GM23338 (cell line): Measurements from ENCODE around the gene TRIM72. TPM values are rescaled to one million over a fixed set of nuclear protein-coding genes. Genes with fewer than 3 reads are reported as not detected.

Source experiments
- ATAC-seq: fragments of 200-7000 bp; cut with Tn5 transposase; 3 replicates; pipeline ENCODE4 v1.9.1; 2020
- DNase-seq: peaks from one replicate; pipeline ENCODE4 v3.0.0-alpha.2; 2015; ENCODE audit warnings: low spot score
- H2AFZ ChIP-seq: fragments of 200-600 bp; sonication (generic); 2 replicates; pipeline ENCODE4 v1.8.0; 2016; ENCODE audit warnings: antibody characterized with exemption, mild to moderate bottlenecking, moderate library complexity
- H3F3A ChIP-seq: fragments of 200-600 bp; sonication (generic); replicated peaks from 2 replicates; pipeline ENCODE4 v1.8.0; 2017; ENCODE audit warnings: antibody characterized with exemption, mixed run types, low read depth
- H3K27ac ChIP-seq: fragments of 200-600 bp; sonication (generic); 2 replicates; pipeline ENCODE4 v1.6.1; 2016; ENCODE audit warnings: low read depth
- H3K27me3 ChIP-seq: fragments of 200-600 bp; sonication (generic); 2 replicates; pipeline ENCODE4 v1.8.0; 2016; ENCODE audit warnings: mild to moderate bottlenecking, mixed run types, moderate library complexity; ENCODE audit not compliant: insufficient read depth
- H3K36me3 ChIP-seq: fragments of 200-600 bp; sonication (generic); 2 replicates; pipeline ENCODE4 v1.8.0; 2016; ENCODE audit warnings: mild to moderate bottlenecking; ENCODE audit not compliant: insufficient read depth
- H3K4me1 ChIP-seq: fragments of 200-600 bp; sonication (generic); 2 replicates; pipeline ENCODE4 v1.8.0; 2016; ENCODE audit warnings: mild to moderate bottlenecking, moderate library complexity; ENCODE audit not compliant: insufficient read depth
- H3K4me2 ChIP-seq: fragments of 200-600 bp; sonication (generic); 2 replicates; pipeline ENCODE4 v1.7.1; 2017; ENCODE audit warnings: mixed run types
- H3K4me3 ChIP-seq: fragments of 200-600 bp; sonication (generic); 2 replicates; pipeline ENCODE4 v1.6.1; 2016; ENCODE audit warnings: mixed run types
- H3K79me2 ChIP-seq: fragments of 200-600 bp; sonication (generic); replicated peaks from 2 replicates; pipeline ENCODE4 v1.8.0; 2017; ENCODE audit warnings: mild to moderate bottlenecking; ENCODE audit not compliant: insufficient read depth
- H3K9me2 ChIP-seq: fragments of 200-600 bp; sonication (generic); 2 replicates; pipeline ENCODE4 v1.8.0; 2017; ENCODE audit not compliant: insufficient read depth
- H4K20me1 ChIP-seq: fragments of 200-600 bp; sonication (generic); replicated peaks from 2 replicates; pipeline ENCODE4 v1.8.0; 2017; ENCODE audit warnings: mild to moderate bottlenecking; ENCODE audit not compliant: insufficient read depth
- H3K27ac Mint-ChIP-seq: 2 replicates; pipeline ENCODE4 v1.8.0; 2020; ENCODE audit warnings: inconsistent platforms, mild to moderate bottlenecking, moderate library complexity, mixed read lengths
- H3K27me3 Mint-ChIP-seq: 3 replicates; pipeline ENCODE4 v1.8.0; 2022; ENCODE audit warnings: low read depth, mild to moderate bottlenecking, moderate library complexity, mixed read lengths, inconsistent platforms; ENCODE audit not compliant: insufficient read depth, poor library complexity
- H3K36me3 Mint-ChIP-seq: 3 replicates; pipeline ENCODE4 v1.8.0; 2021; ENCODE audit warnings: low read depth, mild to moderate bottlenecking, inconsistent platforms, moderate library complexity, mixed read lengths
- H3K4me1 Mint-ChIP-seq: 3 replicates; pipeline ENCODE4 v1.8.0; 2020; ENCODE audit warnings: mild to moderate bottlenecking, inconsistent platforms, mixed read lengths
- H3K4me3 Mint-ChIP-seq: 3 replicates; pipeline ENCODE4 v1.8.0; 2021; ENCODE audit warnings: moderate library complexity, mild to moderate bottlenecking, inconsistent platforms, mixed read lengths
- H3K9me3 Mint-ChIP-seq: 3 replicates; pipeline ENCODE4 v1.8.0; 2020; ENCODE audit warnings: moderate library complexity, mild to moderate bottlenecking, inconsistent platforms, mixed read lengths
- CREB1 ChIP-seq: fragments of 250-450 bp; sonication (Bioruptor Pico); IDR thresholded peaks from 2 replicates; pipeline ENCODE4 v1.5.0; 2020; ENCODE audit warnings: low read depth, mild to moderate bottlenecking, moderate library complexity
- CTCF ChIP-seq, 2 experiments: fragments of 200-600 bp in 1 of 2; sonication (generic) in 1 of 2; conservative IDR thresholded peaks; 2 replicates each; pipeline versions ENCODE4 v1.5.1 to v1.6.1; 2016 to 2017; ENCODE audit warnings: antibody characterized with exemption in 2 of 2, low read depth in 2 of 2, mild to moderate bottlenecking in 2 of 2, moderate library complexity in 1 of 2
- ETS1 ChIP-seq: IDR thresholded peaks from 2 replicates; pipeline ENCODE4 v1.6.1; 2016; ENCODE audit warnings: antibody characterized with exemption
- EZH2phosphoT487 ChIP-seq: fragments of 200-600 bp; sonication (generic); IDR thresholded peaks from one replicate; pipeline ENCODE4 v1.8.1; 2018; ENCODE audit warnings: antibody characterized with exemption; ENCODE audit not compliant: unreplicated experiment
- POLR2AphosphoS5 ChIP-seq: IDR thresholded peaks from 2 replicates; pipeline ENCODE4 v1.6.1; 2016; ENCODE audit warnings: antibody characterized with exemption, low read depth
- STAT1 ChIP-seq: IDR thresholded peaks from one replicate; pipeline ENCODE4 v1.6.1; 2016; ENCODE audit warnings: antibody characterized with exemption; ENCODE audit not compliant: unreplicated experiment
- ZNF462 ChIP-seq: fragments of 250-450 bp; sonication (Bioruptor Pico); IDR thresholded peaks from 2 replicates; pipeline ENCODE4 v1.5.0; 2020; ENCODE audit warnings: mild to moderate bottlenecking, moderate library complexity
- polyA plus RNA-seq: library from polyadenylated mRNA; unstranded; fragments of >200 nt; fragmentation: Nextera tagmentation; extraction: Ambion mirVana; gene quantifications from 2 replicates; pipeline ENCODE4 v1.2.1, GENCODE V29; 2016
- total RNA-seq: library from RNA; depleted of rRNA; stranded (reverse); fragments of >200 nt; shearing (Covaris generic); gene quantifications from 2 replicates; pipeline ENCODE4 v1.2.3, GENCODE V29; 2014
- TF ChIP-seq, protein P1 (sequence below): IDR thresholded peaks from one replicate; pipeline ENCODE4 v1.6.1; 2018; ENCODE audit warnings: antibody characterized with exemption; ENCODE audit not compliant: unreplicated experiment

TRIM72 gene
- total and polyA plus RNA-seq, 2 experiments from 2014 or later = 0.81 to 1.3 TPM

DNA sequence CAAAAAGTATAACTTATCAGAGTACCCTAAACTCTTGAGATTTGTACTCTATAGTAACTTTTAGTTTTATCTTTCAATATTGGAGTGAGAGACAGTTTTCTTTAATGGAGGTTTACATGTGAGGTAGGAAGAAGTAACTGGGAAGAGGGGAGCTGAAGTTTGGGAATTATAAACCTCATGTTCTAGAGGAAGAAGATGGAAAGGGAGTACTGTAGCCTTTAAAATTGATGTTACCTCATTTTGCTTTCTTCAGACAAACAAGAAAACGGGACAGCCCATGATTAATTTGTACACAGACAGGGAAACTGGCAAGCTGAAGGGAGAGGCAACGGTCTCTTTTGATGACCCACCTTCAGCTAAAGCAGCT lies 24.5 kb upstream of the TRIM72 start:
- Histone ChIP-seq H4K20me1 (peaks cover 86% of the 10 kb centered on the region), H3K79me2 (peaks cover 85% of the 10 kb centered on the region), H3K4me2 (no peak overlapping the region), H3K9me2 (no peaks in the 10 kb centered on the region), H3F3A (peaks cover 81% of the 10 kb centered on the region), H3K27ac (0 out of 2 replicates have a peak overlapping the region, but pooled peaks have one; percentile 58), H3K4me1 (no peaks in the 10 kb centered on the region; the same call in 1 of the 2 replicates), H3K36me3 (peaks cover 99% of the 10 kb centered on the region), H3K4me3 (no peak overlapping the region), H3K27me3 (no peaks in the 10 kb centered on the region), H2AFZ (no peak overlapping the region)
- TF ChIP-seq STAT1 = no peak
- TF ChIP-seq, protein P1, sequence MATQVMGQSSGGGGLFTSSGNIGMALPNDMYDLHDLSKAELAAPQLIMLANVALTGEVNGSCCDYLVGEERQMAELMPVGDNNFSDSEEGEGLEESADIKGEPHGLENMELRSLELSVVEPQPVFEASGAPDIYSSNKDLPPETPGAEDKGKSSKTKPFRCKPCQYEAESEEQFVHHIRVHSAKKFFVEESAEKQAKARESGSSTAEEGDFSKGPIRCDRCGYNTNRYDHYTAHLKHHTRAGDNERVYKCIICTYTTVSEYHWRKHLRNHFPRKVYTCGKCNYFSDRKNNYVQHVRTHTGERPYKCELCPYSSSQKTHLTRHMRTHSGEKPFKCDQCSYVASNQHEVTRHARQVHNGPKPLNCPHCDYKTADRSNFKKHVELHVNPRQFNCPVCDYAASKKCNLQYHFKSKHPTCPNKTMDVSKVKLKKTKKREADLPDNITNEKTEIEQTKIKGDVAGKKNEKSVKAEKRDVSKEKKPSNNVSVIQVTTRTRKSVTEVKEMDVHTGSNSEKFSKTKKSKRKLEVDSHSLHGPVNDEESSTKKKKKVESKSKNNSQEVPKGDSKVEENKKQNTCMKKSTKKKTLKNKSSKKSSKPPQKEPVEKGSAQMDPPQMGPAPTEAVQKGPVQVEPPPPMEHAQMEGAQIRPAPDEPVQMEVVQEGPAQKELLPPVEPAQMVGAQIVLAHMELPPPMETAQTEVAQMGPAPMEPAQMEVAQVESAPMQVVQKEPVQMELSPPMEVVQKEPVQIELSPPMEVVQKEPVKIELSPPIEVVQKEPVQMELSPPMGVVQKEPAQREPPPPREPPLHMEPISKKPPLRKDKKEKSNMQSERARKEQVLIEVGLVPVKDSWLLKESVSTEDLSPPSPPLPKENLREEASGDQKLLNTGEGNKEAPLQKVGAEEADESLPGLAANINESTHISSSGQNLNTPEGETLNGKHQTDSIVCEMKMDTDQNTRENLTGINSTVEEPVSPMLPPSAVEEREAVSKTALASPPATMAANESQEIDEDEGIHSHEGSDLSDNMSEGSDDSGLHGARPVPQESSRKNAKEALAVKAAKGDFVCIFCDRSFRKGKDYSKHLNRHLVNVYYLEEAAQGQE = no peak
- TF ChIP-seq CREB1 (CRISPR knock-in tag) = no peak
- TF ChIP-seq EZH2phosphoT487 = no peak
- peaks cover 17% of the 10 kb centered on the region for H3K27me3 Mint-ChIP-seq
- no peak overlapping the region; the same call in 1 of the 2 replicates for H3K27ac Mint-ChIP-seq
- no peak for ATAC-seq
- DNase-seq = no peak
- H3K4me1 Mint-ChIP-seq = peaks cover 21% of the 10 kb centered on the region
- no peak overlapping the region for H3K4me3 Mint-ChIP-seq
- H3K9me3 Mint-ChIP-seq = no peaks in the 10 kb centered on the region
- H3K36me3 Mint-ChIP-seq = peaks cover 100% of the 10 kb centered on the region

DNA sequence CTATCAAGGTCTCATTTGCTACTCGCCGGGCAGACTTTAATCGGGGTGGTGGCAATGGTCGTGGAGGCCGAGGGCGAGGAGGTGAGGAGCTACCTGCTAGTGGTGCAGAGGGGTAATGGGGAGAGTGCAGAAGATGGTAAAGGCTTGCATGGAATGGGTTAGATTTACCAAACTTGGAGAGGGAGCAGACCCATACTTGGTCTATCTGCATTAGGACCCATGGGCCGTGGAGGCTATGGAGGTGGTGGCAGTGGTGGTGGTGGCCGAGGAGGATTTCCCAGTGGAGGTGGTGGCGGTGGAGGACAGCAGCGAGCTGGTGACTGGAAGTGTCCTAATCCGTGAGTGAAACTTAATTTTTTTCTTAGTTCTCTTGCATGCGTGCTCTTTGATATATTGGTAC lies 23.9 kb upstream of the TRIM72 start:
- no peaks in the 10 kb centered on the region for H3K4me1 ChIP-seq
- H3K9me2 ChIP-seq = no peaks in the 10 kb centered on the region
- no peak overlapping the region for H3K4me2 ChIP-seq
- ATAC-seq (no peak), DNase-seq (no peak)
- H3K27ac Mint-ChIP-seq = peak overlapping the region; percentile 26; the same call in 1 of the 2 replicates
- H2AFZ ChIP-seq = no peak overlapping the region
- H3K4me1 Mint-ChIP-seq = peaks cover 16% of the 10 kb centered on the region
- peaks cover 100% of the 10 kb centered on the region for H3K36me3 Mint-ChIP-seq
- peaks cover 13% of the 10 kb centered on the region for H3K27me3 Mint-ChIP-seq
- peaks cover 79% of the 10 kb centered on the region for H3K79me2 ChIP-seq
- H3F3A ChIP-seq = peaks cover 88% of the 10 kb centered on the region
- peaks cover 86% of the 10 kb centered on the region for H4K20me1 ChIP-seq
- H3K9me3 Mint-ChIP-seq = no peaks in the 10 kb centered on the region
- H3K4me3 Mint-ChIP-seq = no peak overlapping the region; the same call in 2 of the 3 replicates
- H3K4me3 ChIP-seq = no peak overlapping the region
- 0 out of 2 replicates have a peak overlapping the region, but pooled peaks have one; percentile 50 for H3K27ac ChIP-seq
- peaks cover 99% of the 10 kb centered on the region for H3K36me3 ChIP-seq
- H3K27me3 ChIP-seq = no peaks in the 10 kb centered on the region
- TF ChIP-seq STAT1 (no peak), ZNF462 (CRISPR knock-in tag) (no peak), ETS1 (no peak), POLR2AphosphoS5 (no peak), CTCF (conservative IDR thresholded peaks at IDR 0.05; ENCODE audit: low read depth in 2 of 2) (no peak)
